CD8-positive, alpha-beta memory T cell (primary cell): ENCODE data around the gene CHD9NB. TPM values are rescaled to one million over a fixed set of nuclear protein-coding genes. Genes with fewer than 3 reads are reported as not detected.

Source experiments
- CTCF ChIA-PET: fragments of 350-600 bp; sonication (Branson Sonifier 250); formaldehyde crosslinking; loops from one replicate; lab custom pipeline; 2021; ENCODE audit warnings: antibody characterized with exemption; lab: Charles Lee
- POLR2A ChIA-PET: fragments of 350-600 bp; sonication (Branson Sonifier 250); formaldehyde crosslinking; loops from one replicate; lab custom pipeline; 2021; ENCODE audit warnings: antibody characterized with exemption; lab: Charles Lee
- DNase-seq, 5 donors: peaks; one replicate each; pipeline versions ENCODE4 v3.0.0 to v3.0.0-alpha.2; 2020 to 2022; ENCODE audit warnings: mixed read lengths in 1 of 5
- H3K27ac ChIP-seq: one replicate; pipeline ENCODE4 v1.7.0; 2013; ENCODE audit warnings: low read depth, mild to moderate bottlenecking, low read length, moderate library complexity
- H3K27me3 ChIP-seq: 2 replicates; pipeline ENCODE4 v1.7.0; 2013; ENCODE audit warnings: low read length, mild to moderate bottlenecking; ENCODE audit not compliant: insufficient read depth, poor library complexity, severe bottlenecking
- H3K36me3 ChIP-seq: 2 replicates; pipeline ENCODE4 v1.7.0; 2013; ENCODE audit warnings: mild to moderate bottlenecking, low read length, moderate library complexity; ENCODE audit not compliant: insufficient read depth
- H3K4me1 ChIP-seq: 2 replicates; pipeline ENCODE4 v1.7.0; 2013; ENCODE audit warnings: mild to moderate bottlenecking, low read length, moderate library complexity; ENCODE audit not compliant: insufficient read depth
- H3K4me3 ChIP-seq: 2 replicates; pipeline ENCODE4 v1.7.0; 2013; ENCODE audit warnings: mild to moderate bottlenecking, low read length
- H3K9me3 ChIP-seq: 2 replicates; pipeline ENCODE4 v1.7.0; 2013; ENCODE audit warnings: mild to moderate bottlenecking, low read length
- H3K27ac Mint-ChIP-seq, 8 donors: one replicate each; pipeline ENCODE4 v1.8.0; 2020 to 2021; ENCODE audit warnings: mixed read lengths in 8 of 8, mild to moderate bottlenecking in 6 of 8, inconsistent platforms in 3 of 8, moderate library complexity in 3 of 8
- H3K27me3 Mint-ChIP-seq, 2 donors: one replicate each; pipeline ENCODE4 v1.8.0; 2020 to 2021; ENCODE audit warnings: mixed read lengths in 2 of 2, mild to moderate bottlenecking in 1 of 2, moderate library complexity in 1 of 2
- H3K36me3 Mint-ChIP-seq, 3 donors: one replicate each; pipeline ENCODE4 v1.8.0; 2020 to 2021; ENCODE audit warnings: mixed read lengths in 3 of 3, inconsistent platforms in 1 of 3, mild to moderate bottlenecking in 1 of 3
- H3K4me1 Mint-ChIP-seq, 3 donors: one replicate each; pipeline ENCODE4 v1.8.0; 2020 to 2021; ENCODE audit warnings: mixed read lengths in 3 of 3, inconsistent platforms in 1 of 3, mild to moderate bottlenecking in 1 of 3
- H3K4me3 Mint-ChIP-seq, 7 donors: one replicate each; pipeline ENCODE4 v1.8.0; 2020 to 2021; ENCODE audit warnings: mixed read lengths in 7 of 7, mild to moderate bottlenecking in 6 of 7, moderate library complexity in 4 of 7, inconsistent platforms in 2 of 7
- H3K9me3 Mint-ChIP-seq, 5 donors: one replicate each; pipeline ENCODE4 v1.8.0; 2020 to 2022; ENCODE audit warnings: mixed read lengths in 5 of 5, mild to moderate bottlenecking in 3 of 5, moderate library complexity in 2 of 5, inconsistent platforms in 1 of 5
- polyA plus RNA-seq: library from polyadenylated mRNA; unstranded; fragments of 300-500 nt; fragmentation: Illumina TruSeq; gene quantifications from one replicate; pipeline ENCODE4 v1.2.3, GENCODE V29; 2021
- total RNA-seq, 2 experiments: library from RNA; stranded (reverse); gene quantifications; one replicate each; pipeline ENCODE4 v1.2.3, GENCODE V29; 2021

CHD9NB gene
- total and polyA plus RNA-seq, 3 experiments from 2014 or later = 0.79 to 1.0 TPM; not detected in 1

GRCh38 chr16:53087101-53087500, 34.4 kb upstream of the CHD9NB start:
- Mint-ChIP-seq H3K9me3 (no peaks in the 10 kb centered on the region), H3K27me3 (no peaks in the 10 kb centered on the region), H3K4me1 (peaks cover 32 to 37% (median 34%) of the 10 kb centered on the region in 3 donors), H3K36me3 (peaks cover 4 to 6% (median 5%) of the 10 kb centered on the region in 3 donors), H3K27ac (no peak overlapping the region), H3K4me3 (no peak overlapping the region)
- no peak for DNase-seq
- CTCF ChIA-PET = interaction anchor here (2.1 to 3.6 kb wide), 2 partner anchors 12 to 32 kb away, joined by 6 to 13 read pairs; partner anchors contain the start of gene CHD9
- Histone ChIP-seq H3K27ac (no peak overlapping the region), H3K9me3 (no peaks in the 10 kb centered on the region), H3K27me3 (no peaks in the 10 kb centered on the region), H3K4me3 (no peak overlapping the region), H3K36me3 (no peaks in the 10 kb centered on the region), H3K4me1 (peaks cover 26% of the 10 kb centered on the region)
- POLR2A ChIA-PET = interaction anchor here (0.9 kb wide), 1 partner anchor 12 kb away, joined by 3 read pairs; no protein-coding TSS in a partner anchor

- H3K27ac ChIP-seq = no peak overlapping the region
- no peaks in the 10 kb centered on the region for H3K27me3 Mint-ChIP-seq
- H3K4me3 ChIP-seq = no peak overlapping the region
- no peak overlapping the region for H3K4me3 Mint-ChIP-seq
- peak overlapping the region in 2 of 8 donors; percentile 3 to 51 for H3K27ac Mint-ChIP-seq
- peaks cover 4 to 8% (median 6%) of the 10 kb centered on the region in 3 donors for H3K36me3 Mint-ChIP-seq
- ChIA-PET CTCF (interaction anchor here (0.9 to 3.6 kb wide), 3 partner anchors 13 to 74 kb away, joined by 4 to 13 read pairs (median 6); partner anchors contain the start of gene CHD9), POLR2A (no interaction called here)
- H3K9me3 ChIP-seq = no peaks in the 10 kb centered on the region
- peaks cover 25 to 30% (median 26%) of the 10 kb centered on the region in 3 donors for H3K4me1 Mint-ChIP-seq
- H3K27me3 ChIP-seq = no peaks in the 10 kb centered on the region
- no peaks in the 10 kb centered on the region for H3K9me3 Mint-ChIP-seq
- H3K4me1 ChIP-seq = peaks cover 16% of the 10 kb centered on the region
- H3K36me3 ChIP-seq = no peaks in the 10 kb centered on the region
- DNase-seq = no peak
These were observed 33.3 kb upstream of the CHD9NB start for GRCh38 chr16:53085931-53086421.

GRCh38 chr16:53085369-53085843, 32.7 kb upstream of the CHD9NB start:
- Histone ChIP-seq H3K9me3 (no peaks in the 10 kb centered on the region), H3K4me1 (peaks cover 10% of the 10 kb centered on the region), H3K4me3 (no peak overlapping the region), H3K27ac (no peak overlapping the region), H3K36me3 (no peaks in the 10 kb centered on the region), H3K27me3 (no peaks in the 10 kb centered on the region)
- DNase-seq = no peak
- Mint-ChIP-seq H3K4me1 (peaks cover 25 to 27% (median 26%) of the 10 kb centered on the region in 3 donors), H3K4me3 (no peak overlapping the region), H3K36me3 (peaks cover 4 to 10% (median 6%) of the 10 kb centered on the region in 3 donors), H3K27me3 (no peaks in the 10 kb centered on the region), H3K9me3 (no peaks in the 10 kb centered on the region), H3K27ac (peak overlapping the region in 3 of 8 donors; percentile 3 to 51 (median 14))
- ChIA-PET CTCF (interaction anchor here (0.9 to 3.6 kb wide), 3 partner anchors 14 to 75 kb away, joined by 4 to 13 read pairs (median 6); partner anchors contain the start of gene CHD9), POLR2A (no interaction called here)

GRCh38 chr16:53084746-53085334, 32.1 kb upstream of the CHD9NB start:
- H3K4me1 ChIP-seq = peaks cover 5% of the 10 kb centered on the region
- no peaks in the 10 kb centered on the region for H3K9me3 ChIP-seq
- H3K27ac ChIP-seq = no peak overlapping the region
- H3K4me3 ChIP-seq = no peak overlapping the region
- DNase-seq = no peak
- CTCF ChIA-PET = interaction anchor here (3.6 kb wide), 1 partner anchor 30 kb away, joined by 13 read pairs; the partner anchor contains the start of gene CHD9
- no peaks in the 10 kb centered on the region for H3K36me3 ChIP-seq
- no peaks in the 10 kb centered on the region for H3K27me3 ChIP-seq
- no peak overlapping the region for H3K4me3 Mint-ChIP-seq
- no peaks in the 10 kb centered on the region for H3K9me3 Mint-ChIP-seq
- H3K27ac Mint-ChIP-seq = no peak overlapping the region
- H3K4me1 Mint-ChIP-seq = peaks cover 20 to 26% (median 22%) of the 10 kb centered on the region in 3 donors
- POLR2A ChIA-PET = no interaction called here
- no peaks in the 10 kb centered on the region for H3K27me3 Mint-ChIP-seq
- peaks cover 4 to 7% (median 4%) of the 10 kb centered on the region in 3 donors for H3K36me3 Mint-ChIP-seq

GRCh38 chr16:53084141-53084541, 31.4 kb upstream of the CHD9NB start:
- Mint-ChIP-seq H3K27ac (no peak overlapping the region), H3K36me3 (peaks cover 4 to 7% (median 4%) of the 10 kb centered on the region in 3 donors), H3K9me3 (no peaks in the 10 kb centered on the region), H3K4me3 (no peak overlapping the region), H3K27me3 (no peaks in the 10 kb centered on the region), H3K4me1 (peaks cover 14 to 23% (median 15%) of the 10 kb centered on the region in 3 donors)
- H3K9me3 ChIP-seq = no peaks in the 10 kb centered on the region
- no peak overlapping the region for H3K27ac ChIP-seq
- H3K4me1 ChIP-seq = no peaks in the 10 kb centered on the region
- no peaks in the 10 kb centered on the region for H3K27me3 ChIP-seq
- H3K36me3 ChIP-seq = no peaks in the 10 kb centered on the region
- ChIA-PET CTCF (interaction anchor here (3.6 kb wide), 1 partner anchor 29 kb away, joined by 13 read pairs; the partner anchor contains the start of gene CHD9), POLR2A (no interaction called here)
- no peak overlapping the region for H3K4me3 ChIP-seq
- DNase-seq = no peak

- Histone ChIP-seq H3K36me3 (no peaks in the 10 kb centered on the region), H3K27me3 (no peaks in the 10 kb centered on the region), H3K4me3 (no peak overlapping the region), H3K4me1 (no peaks in the 10 kb centered on the region), H3K9me3 (no peaks in the 10 kb centered on the region), H3K27ac (no peak overlapping the region)
- peak overlapping the region in 2 of 8 donors; percentile 63 to 68 for H3K27ac Mint-ChIP-seq
- H3K4me3 Mint-ChIP-seq = no peak overlapping the region
- peaks cover 17 to 26% (median 21%) of the 10 kb centered on the region in 3 donors for H3K4me1 Mint-ChIP-seq
- POLR2A ChIA-PET = no interaction called here
- peaks cover 6 to 11% (median 10%) of the 10 kb centered on the region in 3 donors for H3K36me3 Mint-ChIP-seq
- H3K9me3 Mint-ChIP-seq = no peaks in the 10 kb centered on the region
- CTCF ChIA-PET = interaction anchor here (1.0 to 1.1 kb wide), 2 partner anchors 25 to 28 kb away, joined by 3 read pairs; no protein-coding TSS in a partner anchor
- H3K27me3 Mint-ChIP-seq = no peaks in the 10 kb centered on the region
- DNase-seq = no peak
These were observed 30.4 kb upstream of the CHD9NB start for GRCh38 chr16:53083119-53083518.

GRCh38 chr16:53082509-53082908, 29.8 kb upstream of the CHD9NB start:
- DNase-seq = no peak
- CTCF ChIA-PET = interaction anchor here (1.0 to 1.1 kb wide), 2 partner anchors 24 to 27 kb away, joined by 3 read pairs; no protein-coding TSS in a partner anchor

More at GRCh38 chr16:53082509-53082908, 29.8 kb upstream of the CHD9NB start:
- POLR2A ChIA-PET = no interaction called here
- Mint-ChIP-seq H3K4me3 (no peak overlapping the region), H3K4me1 (peaks cover 19 to 29% (median 22%) of the 10 kb centered on the region in 3 donors), H3K36me3 (peaks cover 6 to 13% (median 11%) of the 10 kb centered on the region in 3 donors), H3K9me3 (no peaks in the 10 kb centered on the region), H3K27ac (peak overlapping the region in 3 of 8 donors; percentile 3 to 68 (median 6)), H3K27me3 (no peaks in the 10 kb centered on the region)
- Histone ChIP-seq H3K27ac (no peak overlapping the region), H3K9me3 (no peaks in the 10 kb centered on the region), H3K27me3 (no peaks in the 10 kb centered on the region), H3K36me3 (no peaks in the 10 kb centered on the region), H3K4me1 (no peaks in the 10 kb centered on the region), H3K4me3 (no peak overlapping the region)
